GM21515 (cell line): ENCODE data around the gene OSBPL1A.

ENCODE experiments used
- ATAC-seq: cut with Tn5 transposase; IDR thresholded peaks from one replicate; pipeline ENCODE4 v1.9.1; 2021; ENCODE audit not compliant: unreplicated experiment

OSBPL1A gene

DNA sequence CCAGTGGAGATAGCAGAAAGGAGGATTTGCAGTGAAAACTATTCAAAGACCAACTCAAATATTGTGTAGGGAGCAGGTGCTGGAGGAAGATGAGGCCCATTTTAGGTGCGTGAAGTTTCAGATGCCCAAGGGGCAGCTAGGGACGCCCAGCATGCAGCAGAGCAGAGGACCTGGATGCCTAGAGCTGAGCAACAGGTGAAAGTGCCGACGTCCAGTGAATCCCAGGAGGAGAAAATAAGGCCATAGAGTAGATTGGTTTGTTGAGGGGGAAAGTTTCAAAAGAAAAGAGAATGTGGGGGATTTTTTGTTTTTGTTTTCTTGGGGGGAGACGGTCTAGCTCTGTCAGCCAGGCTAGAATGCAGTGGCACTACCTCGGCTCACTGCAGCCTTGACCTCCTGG lies 53.1 kb downstream of the OSBPL1A start:
- ATAC-seq = no peak

DNA sequence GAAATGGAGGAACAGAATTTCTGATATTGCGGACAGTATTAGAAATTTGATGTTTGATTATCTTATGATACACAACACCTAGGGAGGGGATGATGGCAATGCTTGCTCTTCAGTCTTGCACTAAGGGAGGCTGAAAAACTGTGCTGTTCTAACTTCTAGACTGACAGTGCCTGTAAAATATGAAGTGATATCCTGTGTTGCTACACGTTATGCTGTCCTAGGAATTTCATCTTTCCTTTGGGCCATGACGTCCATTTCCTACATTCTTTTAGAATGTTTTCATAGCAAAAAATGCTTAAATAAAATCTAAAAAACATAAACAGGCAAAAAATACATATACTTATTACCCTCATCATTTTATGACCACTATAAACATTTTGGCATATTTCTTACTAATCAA lies 55.3 kb downstream of the OSBPL1A start:
- ATAC-seq = no peak

- no peak for ATAC-seq
Measured at GRCh38 chr18:24341361-24341760, 56.3 kb downstream of the OSBPL1A start.

GRCh38 chr18:24333084-24333483 lies 64.5 kb downstream of the OSBPL1A start:
- ATAC-seq = no peak

- no peak for ATAC-seq
Measured at GRCh38 chr18:24326211-24326610, 71.4 kb downstream of the OSBPL1A start.

DNA sequence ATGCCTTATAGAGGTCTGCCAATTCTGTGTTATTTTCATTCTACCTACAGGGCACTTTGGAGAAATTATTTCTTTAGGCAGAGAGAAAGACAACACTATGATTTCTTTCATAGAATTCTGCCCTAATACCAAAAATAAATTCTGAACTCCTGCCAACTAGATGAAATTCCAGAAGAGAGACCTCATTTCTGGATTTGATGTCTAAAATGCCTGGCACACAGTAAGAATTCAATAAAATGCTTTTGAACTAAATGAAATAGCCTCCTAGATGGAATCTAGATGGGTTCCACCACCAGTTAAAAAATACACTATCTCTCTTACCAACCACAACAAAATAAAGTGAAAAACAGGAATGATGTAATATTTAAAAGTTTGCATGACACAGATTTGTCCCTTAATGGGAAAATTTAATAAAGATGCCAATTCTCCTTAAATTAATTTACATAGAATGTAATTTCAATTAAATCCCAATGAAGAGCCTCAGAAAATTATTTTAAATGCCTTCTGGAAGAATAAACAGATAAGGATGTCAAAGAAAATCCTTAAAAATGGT lies 75.0 kb downstream of the OSBPL1A start:
- ATAC-seq = no peak

DNA sequence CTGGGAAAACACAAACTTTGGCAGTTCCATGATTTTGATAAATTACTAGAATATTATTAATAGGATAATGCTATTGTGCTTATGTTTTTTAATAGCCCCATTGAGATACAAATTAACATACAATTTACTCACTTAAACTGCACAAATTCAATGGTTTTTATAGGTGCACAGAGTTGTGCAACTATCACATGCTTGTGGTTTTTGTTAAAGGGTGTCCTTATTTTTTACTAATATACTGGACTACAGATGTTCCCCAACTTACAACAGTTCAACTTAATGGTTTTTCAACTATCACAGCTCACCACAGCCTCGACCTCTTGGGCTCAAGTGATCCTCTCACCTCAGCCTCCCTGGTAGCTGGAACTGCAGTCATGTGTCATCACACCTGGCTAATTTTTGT lies 76.6 kb downstream of the OSBPL1A start:
- no peak for ATAC-seq

- ATAC-seq = no peak
Measured at GRCh38 chr18:24319757-24320156, 77.9 kb downstream of the OSBPL1A start.

DNA sequence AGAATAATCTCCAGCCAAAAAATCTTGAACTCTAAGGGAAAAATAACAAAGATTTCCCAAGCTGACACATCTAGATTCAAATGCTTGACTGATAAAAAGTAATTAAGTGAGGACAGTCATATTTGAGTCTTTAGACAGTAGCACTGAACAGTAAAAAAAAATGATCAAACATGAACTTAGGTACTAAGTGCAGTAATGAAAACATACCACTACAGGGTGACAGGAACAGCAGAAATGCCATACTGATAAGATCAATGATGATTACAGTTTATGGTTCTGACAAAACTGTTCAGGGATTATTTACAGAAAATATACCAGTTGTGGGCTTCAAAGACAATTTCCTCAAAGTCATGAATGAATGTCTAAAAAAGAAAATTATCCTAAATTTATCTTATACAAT lies 80.3 kb downstream of the OSBPL1A start:
- ATAC-seq = no peak

- ATAC-seq = no peak
Measured at GRCh38 chr18:24315170-24315569, 82.5 kb downstream of the OSBPL1A start.

GRCh38 chr18:24306201-24306600 lies 91.4 kb downstream of the OSBPL1A start:
- no peak for ATAC-seq

GRCh38 chr18:24300703-24301102 lies 96.9 kb downstream of the OSBPL1A start:
- no peak for ATAC-seq

GRCh38 chr18:24296276-24296675 lies 101.3 kb downstream of the OSBPL1A start:
- no peak for ATAC-seq

GRCh38 chr18:24293254-24293653 lies 104.4 kb downstream of the OSBPL1A start:
- no peak for ATAC-seq

GRCh38 chr18:24278591-24278990 lies 119.0 kb downstream of the OSBPL1A start:
- ATAC-seq = no peak

DNA sequence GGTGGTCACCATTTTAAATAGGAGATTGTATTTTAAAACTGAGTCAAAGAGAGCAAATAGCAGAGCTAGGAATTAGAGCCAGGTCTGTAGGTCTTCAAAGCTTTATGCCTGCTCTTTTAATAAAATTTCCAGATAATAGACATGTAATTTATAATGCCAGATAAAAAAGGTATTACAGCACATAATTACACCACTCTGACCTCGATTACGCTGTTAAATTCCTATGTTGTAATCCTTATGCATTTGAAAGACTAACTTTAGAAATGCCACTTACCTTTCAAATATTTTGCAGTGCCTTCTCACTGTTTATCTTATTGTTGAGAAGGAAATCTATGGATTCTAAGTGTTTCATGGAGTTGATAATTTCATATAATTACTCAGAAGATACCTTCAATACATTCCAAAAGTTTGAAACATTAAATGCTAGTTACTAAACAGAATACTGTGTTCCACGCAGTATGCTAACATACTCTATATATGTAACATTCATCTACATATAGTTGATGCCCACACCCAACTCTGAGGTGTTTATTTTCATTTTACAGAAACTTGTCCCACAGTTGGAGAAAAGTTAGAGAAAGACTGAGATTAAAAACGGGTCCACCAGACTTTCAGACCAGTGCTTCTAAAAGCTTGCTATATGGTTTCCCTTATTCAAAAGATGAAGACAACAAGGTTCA lies 120.0 kb downstream of the OSBPL1A start:
- ATAC-seq = no peak

DNA sequence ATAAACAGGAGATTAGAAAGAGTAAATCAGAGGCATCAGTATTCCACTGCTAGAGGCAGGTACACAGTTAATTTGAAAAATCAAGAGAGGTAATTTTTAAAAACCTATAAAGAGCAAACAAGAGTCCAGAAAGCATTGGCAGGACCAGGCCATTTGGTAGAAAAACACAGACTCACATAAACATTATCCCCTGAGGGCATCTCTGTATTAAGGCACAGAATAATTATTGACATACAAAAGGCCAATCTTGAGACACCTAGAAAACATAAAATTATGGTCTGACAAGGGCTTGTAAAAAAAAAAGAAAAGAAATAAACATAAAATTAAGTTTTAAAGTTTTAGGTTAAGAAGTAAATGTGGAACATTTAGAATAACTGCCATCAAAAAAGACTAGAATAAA lies 120.6 kb downstream of the OSBPL1A start:
- no peak for ATAC-seq

- ATAC-seq = no peak
Measured at GRCh38 chr18:24274837-24275236, 122.8 kb downstream of the OSBPL1A start.

- no peak for ATAC-seq
Measured at GRCh38 chr18:24273596-24273995, 124.0 kb downstream of the OSBPL1A start.

GRCh38 chr18:24272229-24272525 lies 125.4 kb downstream of the OSBPL1A start:
- ATAC-seq = no peak

DNA sequence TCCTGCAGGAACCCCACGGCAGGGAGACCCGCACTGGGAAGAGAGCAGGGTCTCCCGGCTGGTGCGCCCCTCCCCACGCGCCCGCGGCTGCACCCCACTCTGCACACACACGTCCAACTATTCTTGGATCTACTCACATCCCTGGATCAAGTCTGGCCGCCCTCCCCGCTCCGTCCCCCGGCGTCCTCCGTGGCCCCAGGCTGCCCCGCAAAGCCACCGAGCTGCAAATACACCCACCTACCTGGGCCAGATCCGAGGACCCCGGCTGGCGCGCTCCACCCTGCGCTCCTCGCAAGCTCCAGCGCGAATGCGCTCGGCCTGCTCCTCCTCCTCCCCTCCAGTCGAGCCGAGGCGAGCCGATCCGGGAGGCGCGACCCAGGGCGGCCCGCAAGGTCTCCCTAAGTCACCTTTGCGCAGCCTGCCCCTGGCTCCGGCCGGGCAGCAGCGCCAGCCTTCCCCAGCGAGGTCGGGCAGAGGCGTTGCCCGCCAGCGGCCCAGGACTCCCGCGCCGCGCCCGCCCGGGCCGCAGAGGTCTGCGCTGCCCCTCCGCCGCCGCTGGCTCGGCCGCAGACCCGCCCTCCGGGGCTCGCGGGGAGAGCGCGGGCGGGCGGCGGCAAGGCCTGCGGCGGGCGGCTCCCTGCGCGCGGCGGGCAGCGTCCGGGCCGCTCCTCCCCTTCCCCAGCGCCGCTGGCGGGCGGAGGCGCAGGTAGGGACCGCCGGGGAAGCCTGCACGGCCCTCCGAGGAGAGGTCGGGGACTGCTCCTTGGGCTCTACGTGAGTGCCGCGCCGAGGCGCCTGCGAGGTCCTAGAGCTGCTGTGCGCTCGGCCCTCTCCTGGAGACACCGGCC lies 126.0 kb downstream of the OSBPL1A start:
- no peak for ATAC-seq

DNA sequence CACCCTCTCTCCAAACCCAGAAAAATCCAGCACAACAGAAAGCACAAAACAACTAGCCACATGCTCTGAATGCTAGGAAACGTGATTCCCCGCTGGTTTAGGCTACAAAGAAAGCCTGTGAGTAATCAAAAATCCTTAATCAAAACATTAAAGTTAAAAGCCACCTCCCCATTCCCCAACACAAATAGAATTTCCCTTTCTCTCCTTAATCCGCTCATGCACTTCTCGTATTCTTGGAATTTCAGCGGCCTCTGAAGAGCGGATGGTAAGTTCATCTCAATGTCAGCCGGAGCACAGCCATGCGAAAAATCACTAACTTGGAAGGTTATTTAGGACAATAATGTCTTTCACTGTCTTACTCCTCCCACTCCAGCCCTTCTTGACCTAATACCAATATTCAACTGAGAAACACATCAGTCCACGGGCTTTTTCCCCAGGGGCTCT lies 126.7 kb downstream of the OSBPL1A start:
- ATAC-seq = no peak
